ENCODE measurements around the gene LTB. TPM values are rescaled to one million over a fixed set of nuclear protein-coding genes. Genes with fewer than 3 reads are reported as not detected.
A peak's percentile ranks its signal among the peaks of the same experiment; 100 is the strongest.

The LTB gene
- total RNA-seq, 1 experiment from 2014 or later = not detected

GRCh38 chr6:31532644-31533454 is 49.4 kb downstream of the LTB start:
- H2AK5ac ChIP-seq (ENCODE audit: insufficient read length, low read length) = no peak overlapping the region
- H2BK120ac ChIP-seq (ENCODE audit: low read depth, low read length, poor library complexity, severe bottlenecking) = no peak overlapping the region
- H3K4me2 ChIP-seq (ENCODE audit: insufficient read depth, insufficient read length, low read length) = no peak overlapping the region
- no peak overlapping the region for H4K91ac ChIP-seq (ENCODE audit: insufficient read length, low read depth, low read length)
- H3K9ac ChIP-seq (ENCODE audit: extremely low read depth, insufficient read length, low read length) = no peak overlapping the region
- peaks cover 11% of the 10 kb centered on the region for H3K79me1 ChIP-seq (ENCODE audit: insufficient read depth, low read depth, low read length, poor library complexity, severe bottlenecking)
- Mint-ChIP-seq H3K27ac (peak overlapping the region; percentile 58 to 89 (median 68); a peak in 4 of 7 replicates), H3K4me1 (peaks cover 27 to 36% of the 10 kb centered on the region in 2 experiments), H3K9me3 (no peaks in the 10 kb centered on the region), H3K27me3 (ENCODE audit: low read depth) (no peaks in the 10 kb centered on the region), H3K36me3 (ENCODE audit: insufficient read depth in 1 of 3, low read depth in 3 of 3) (peaks cover 71 to 84% (median 79%) of the 10 kb centered on the region in 3 experiments), H3K4me3 (no peak overlapping the region; a peak in 1 of 5 replicates)
- H4K20me1 ChIP-seq (ENCODE audit: control insufficient read depth, insufficient read depth, insufficient read length) = peaks cover 4% of the 10 kb centered on the region
- H3K27me3 ChIP-seq (ENCODE audit: insufficient read depth, low read length) = no peaks in the 10 kb centered on the region
- no peak for DNase-seq
- no peaks in the 10 kb centered on the region; the same call in 1 of the 2 replicates for H3K79me2 ChIP-seq (ENCODE audit: insufficient read depth, low read length)
- no peak overlapping the region for H4K8ac ChIP-seq (replicated peaks; ENCODE audit: insufficient read length, low read depth, low read length)
- H3K27ac ChIP-seq (ENCODE audit: insufficient read length, low read depth, low read length) = no peak overlapping the region
- H2BK15ac ChIP-seq (ENCODE audit: low read depth, low read length) = no peak overlapping the region
- WGBS (ENCODE audit: extremely low coverage, insufficient read length, low lambda C conversion rate) = no CpG with 5 or more reads among the region's 9 CpGs
- no peak overlapping the region for H4K5ac ChIP-seq (ENCODE audit: insufficient read length, low read depth, low read length)
- H3K4ac ChIP-seq (ENCODE audit: low read depth, low read length) = no peak overlapping the region
- H3K23ac ChIP-seq (ENCODE audit: insufficient read length, low read depth, low read length) = no peak overlapping the region
- H2BK12ac ChIP-seq (ENCODE audit: insufficient read length, low read depth, low read length) = no peak overlapping the region
- no peak for TF ChIP-seq CTCF (conservative IDR thresholded peaks at IDR 0.05)
- H3K56ac ChIP-seq (ENCODE audit: insufficient read length, low read depth, low read length) = no peak overlapping the region
- no peak overlapping the region for H2AFZ ChIP-seq (ENCODE audit: low read length)
- no peaks in the 10 kb centered on the region; the same call in 1 of the 2 replicates for H3K4me1 ChIP-seq (ENCODE audit: insufficient read depth, low read length)
- H2BK5ac ChIP-seq (ENCODE audit: insufficient read length, low read length) = no peak overlapping the region
- H3K18ac ChIP-seq (ENCODE audit: insufficient read length, low read depth, low read length) = no peak overlapping the region
- no peak overlapping the region for H3T11ph ChIP-seq (ENCODE audit: low read length)
- H2BK20ac ChIP-seq (ENCODE audit: low read depth, low read length, poor library complexity, severe bottlenecking) = no peak overlapping the region
- no peaks in the 10 kb centered on the region for H3K9me3 ChIP-seq (ENCODE audit: control insufficient read depth, low read depth, low read length)
- no peak overlapping the region for H3K14ac ChIP-seq (ENCODE audit: insufficient read depth, low read length)
- no peaks in the 10 kb centered on the region for H3K23me2 ChIP-seq (ENCODE audit: insufficient read length, low read depth, low read length, poor library complexity, severe bottlenecking)
